Measurements from ENCODE around the gene DDX39B.
A peak's percentile ranks its signal among the peaks of the same experiment; 100 is the strongest.
"Not testable (repeated sequence)": the region's sequence is repeated elsewhere in the genome, so short reads cannot be mapped to it uniquely, and the experiment has no call there.

The DDX39B gene

DNA sequence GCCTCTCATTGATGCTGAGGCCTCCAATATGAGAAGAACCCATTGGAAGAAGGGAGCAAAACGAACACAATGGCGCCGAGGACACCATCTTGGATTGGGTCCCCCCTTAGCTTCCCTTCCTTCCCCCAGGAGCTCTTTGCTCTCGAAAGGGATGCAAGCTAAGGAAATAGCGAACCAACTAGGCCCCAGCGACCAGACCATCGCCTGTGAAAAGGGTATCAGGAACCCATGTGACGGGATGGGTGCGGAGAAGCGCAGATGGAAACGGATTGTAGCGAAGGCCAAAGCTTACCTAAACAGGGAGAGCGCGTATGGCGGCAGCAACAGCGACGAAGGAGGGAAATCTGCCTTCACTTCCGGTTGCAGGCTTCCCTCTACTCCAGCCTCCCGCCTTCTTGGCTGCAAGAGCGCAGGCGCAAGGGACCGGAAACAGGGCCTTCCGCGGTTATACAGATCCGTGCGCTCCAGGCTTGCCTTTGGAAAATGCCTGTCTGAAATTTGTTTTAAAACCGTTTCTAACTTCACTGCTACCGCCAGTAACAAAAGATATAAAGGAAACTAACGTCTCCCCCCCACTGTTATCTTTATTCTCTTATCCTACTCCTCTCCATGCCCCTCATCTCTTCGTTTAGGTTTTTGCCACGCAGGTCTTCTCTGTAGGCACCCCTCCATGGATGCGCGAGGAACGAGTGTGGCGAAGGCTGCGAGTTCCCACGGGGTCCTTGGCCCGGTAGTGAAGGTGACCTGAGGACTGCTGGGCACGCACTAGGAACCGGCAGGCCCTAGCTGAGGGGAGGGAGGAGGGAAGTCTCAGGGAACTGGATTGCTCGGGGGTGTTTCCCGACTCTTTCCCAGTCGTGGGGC, at the start of gene DDX39B:
TSS of gene DDX39B (minus strand) at position 346 of the 864 bp plus-strand sequence. CDS start 1,471 bp downstream, outside the sequence.
- peak; percentile 82 for DNase-seq (ENCODE audit: low read depth)

DNA sequence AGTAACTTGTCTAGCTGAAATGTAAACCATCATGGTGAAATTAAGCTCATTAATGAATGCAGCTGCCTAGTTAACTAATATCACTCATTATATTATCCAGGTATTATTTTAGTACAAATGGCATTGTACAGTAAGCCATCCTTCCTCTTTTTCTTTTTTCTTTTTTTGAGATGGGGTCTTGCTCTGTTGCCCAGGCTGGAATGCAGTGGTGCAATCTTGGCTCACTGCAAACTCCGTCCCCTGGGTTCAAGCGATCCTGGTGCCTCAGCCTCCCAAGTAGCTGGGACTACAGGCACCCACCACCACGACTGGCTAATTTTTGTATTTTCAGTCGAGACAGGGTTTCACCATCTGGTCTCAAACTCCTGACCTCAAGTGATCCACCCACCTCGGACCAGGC, 48.9 kb upstream of the DDX39B start:
- DNase-seq (ENCODE audit: low read depth), result not testable (repeated sequence)

DNA sequence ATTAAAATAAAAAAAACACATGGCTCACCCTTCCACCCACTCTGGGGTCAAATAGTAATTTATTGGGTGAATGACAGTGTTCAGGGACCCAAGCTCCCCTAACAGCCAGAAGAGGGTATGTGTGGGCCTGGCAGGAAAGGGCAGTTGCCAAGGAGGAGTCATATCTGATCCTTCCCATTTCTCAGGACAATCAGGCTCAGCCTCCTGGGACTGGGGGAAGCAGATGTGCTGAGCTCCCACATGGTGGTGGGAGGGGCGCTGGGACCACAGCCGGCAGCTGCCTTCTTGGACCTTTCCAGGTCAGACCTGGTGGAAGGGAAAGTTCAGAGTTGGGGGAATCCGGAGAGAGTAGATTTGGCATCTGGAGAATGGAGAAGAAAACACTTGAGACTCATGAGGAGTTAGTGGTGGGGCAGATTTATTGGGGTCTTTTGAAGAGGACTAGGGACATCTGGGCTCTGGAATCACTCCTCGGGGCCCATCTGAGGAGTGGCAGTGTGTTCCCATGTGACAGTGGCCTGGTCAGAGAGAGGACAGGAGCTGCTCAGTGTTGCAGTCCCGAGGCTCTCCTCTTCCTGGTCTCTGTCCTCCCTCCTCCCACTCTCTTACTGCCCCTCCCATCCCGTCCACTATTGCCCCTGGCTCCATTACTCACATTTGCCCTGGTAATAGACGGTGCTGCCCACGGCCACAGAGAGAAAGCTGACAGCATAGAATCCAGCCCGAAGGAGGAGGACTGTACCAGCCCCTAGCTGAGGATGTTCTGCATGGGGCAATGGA, 47.3 kb upstream of the DDX39B start:
- no peak for DNase-seq (ENCODE audit: low read depth)

DNA sequence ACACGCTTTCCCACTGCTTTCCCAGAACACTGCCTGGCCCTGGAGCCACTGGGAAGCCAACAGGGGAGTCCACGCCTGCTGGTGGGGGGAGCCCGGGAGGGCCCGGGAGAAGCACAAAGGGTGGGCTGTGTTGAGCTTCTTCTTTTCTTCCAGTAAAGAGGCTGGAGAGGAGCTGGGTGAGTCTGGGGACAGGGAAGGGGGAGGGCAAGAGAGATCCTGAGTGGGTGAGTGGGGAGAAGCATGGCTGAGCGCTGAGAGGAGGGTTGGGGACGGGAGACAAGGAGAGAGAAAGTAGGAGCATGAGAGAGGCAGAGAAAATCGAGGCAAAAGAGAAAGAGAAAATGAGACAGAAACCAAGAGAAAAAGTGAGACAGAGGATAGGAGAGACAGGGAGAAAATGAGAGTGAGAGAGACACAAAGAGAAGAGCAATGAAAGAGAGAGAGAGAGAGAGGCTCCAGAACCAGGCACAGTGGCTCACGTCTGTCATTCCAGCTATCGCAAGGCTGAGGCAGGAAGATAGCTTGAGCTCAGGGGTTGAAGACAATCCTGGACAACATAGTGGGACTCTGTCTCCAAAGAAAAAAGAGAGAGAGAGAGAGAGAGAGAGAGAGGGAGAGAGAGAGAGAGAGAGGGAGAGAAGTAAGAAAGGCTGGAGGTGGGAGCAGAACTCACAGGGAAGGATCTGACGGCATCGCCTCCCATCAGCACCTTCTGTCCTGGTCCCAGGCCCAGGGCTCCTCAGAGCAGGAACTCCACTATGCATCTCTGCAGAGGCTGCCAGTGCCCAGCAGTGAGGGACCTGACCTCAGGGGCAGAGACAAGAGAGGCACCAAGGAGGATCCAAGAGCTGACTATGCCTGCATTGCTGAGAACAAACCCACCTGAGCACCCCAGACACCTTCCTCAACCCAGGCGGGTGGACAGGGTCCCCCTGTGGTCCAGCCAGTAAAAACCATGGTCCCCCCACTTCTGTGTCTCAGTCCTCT, 46.3 kb upstream of the DDX39B start:
- DNase-seq (ENCODE audit: low read depth), result no peak

DNA sequence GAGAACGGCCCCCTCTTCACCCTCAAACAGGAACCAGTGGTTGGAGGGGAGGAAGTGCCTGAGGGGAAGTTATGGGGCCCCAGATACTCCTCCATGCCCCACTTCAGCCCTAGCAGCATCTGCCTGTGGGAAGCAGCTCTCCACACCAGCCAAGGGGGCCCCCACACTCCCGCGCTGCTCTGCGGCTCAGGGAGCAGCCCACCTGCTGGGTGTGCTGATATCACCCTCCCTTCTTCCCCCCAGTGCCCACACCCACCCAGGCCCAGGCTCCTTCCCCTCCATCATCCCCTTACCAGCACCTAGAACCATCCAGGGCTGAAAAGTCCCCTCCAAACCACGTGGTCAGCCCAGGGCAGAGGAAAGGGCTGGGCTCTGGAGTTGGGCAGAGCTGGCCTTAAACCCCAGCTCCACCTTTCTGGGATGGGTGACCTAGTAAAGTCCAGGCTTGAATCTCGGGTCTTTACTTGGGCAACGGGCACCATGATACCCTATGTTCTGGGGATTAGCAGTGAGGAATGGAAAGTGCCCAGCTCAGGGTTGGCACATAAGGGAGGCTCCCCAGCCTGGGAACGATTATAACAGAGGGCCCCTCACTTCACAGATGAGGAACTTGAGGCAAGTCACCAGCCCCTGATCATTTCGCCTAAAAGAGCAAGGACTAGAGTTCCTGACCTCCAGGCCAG, 44.9 kb upstream of the DDX39B start:
- no peak for DNase-seq (ENCODE audit: low read depth)

DNA sequence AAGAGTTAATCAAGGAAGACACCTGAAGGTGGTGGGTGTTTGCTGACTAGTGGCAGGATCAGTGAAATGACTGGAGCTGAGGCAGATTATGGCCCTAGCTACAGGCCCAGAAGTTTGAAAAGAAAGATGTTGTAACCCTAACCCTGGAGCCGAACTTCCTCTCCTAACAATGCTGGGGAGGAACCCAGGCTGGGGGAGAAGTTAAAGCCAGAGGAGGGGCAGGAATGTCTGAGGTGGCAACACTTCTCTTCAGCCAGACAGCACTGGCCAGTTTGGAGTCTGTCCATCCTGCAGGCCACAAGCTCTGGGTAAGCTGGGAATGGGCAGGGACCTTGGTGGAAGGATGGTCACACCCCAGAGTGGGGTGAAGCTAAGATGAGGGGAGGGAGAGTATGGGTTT, 44.2 kb upstream of the DDX39B start, which contains the start of gene LST1:
TSS of gene LST1 (plus strand) at position 270 of the 400 bp plus-strand sequence. CDS start 1,023 bp downstream, outside the sequence.
- no peak for DNase-seq (ENCODE audit: low read depth)

DNA sequence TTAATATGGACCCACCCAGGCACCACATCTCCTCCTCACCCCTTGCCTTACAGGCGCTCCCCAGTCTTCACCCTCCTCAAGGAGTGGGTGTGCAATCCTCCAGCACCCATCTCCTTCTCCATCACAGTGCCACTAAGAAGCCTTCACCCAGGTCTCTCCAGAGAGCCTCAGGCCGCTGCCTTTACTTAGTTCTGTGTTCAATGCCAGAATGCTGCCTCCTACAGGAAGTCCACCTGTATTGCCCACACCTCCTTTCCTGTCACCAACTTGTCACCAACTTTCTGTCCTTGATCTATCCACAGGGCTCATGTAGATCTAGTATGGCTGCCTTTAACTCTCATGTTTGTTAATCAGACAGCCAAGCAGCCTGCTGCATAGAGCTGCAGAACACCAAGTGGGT, 43.7 kb upstream of the DDX39B start:
- DNase-seq (ENCODE audit: low read depth), result no peak

DNA sequence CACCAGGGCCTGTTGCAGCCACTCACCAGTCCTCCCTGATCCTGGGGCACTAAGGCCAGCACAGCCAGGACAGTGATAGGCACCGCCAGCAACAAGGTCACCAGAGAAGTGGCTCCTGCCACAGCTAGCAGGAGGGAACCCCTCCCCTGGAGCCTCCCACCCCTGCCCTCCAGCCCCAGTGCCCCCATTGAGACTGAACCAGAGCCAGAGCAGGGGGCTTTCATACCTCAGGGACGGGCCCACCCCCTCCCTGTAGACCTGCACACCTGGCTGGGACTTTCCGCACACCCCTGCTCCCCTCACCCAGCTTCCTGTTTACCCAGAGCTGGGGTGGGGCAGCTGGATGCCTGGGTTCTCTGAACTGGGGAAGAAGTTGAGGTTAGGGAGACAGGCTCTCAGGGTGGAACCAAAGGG, 40.4 kb upstream of the DDX39B start, which contains the start of gene LTB:
TSS of gene LTB (minus strand) at position 195 of the 414 bp plus-strand sequence. CDS start at position 188, 7 bp downstream.
- DNase-seq (ENCODE audit: low read depth), result no peak

DNA sequence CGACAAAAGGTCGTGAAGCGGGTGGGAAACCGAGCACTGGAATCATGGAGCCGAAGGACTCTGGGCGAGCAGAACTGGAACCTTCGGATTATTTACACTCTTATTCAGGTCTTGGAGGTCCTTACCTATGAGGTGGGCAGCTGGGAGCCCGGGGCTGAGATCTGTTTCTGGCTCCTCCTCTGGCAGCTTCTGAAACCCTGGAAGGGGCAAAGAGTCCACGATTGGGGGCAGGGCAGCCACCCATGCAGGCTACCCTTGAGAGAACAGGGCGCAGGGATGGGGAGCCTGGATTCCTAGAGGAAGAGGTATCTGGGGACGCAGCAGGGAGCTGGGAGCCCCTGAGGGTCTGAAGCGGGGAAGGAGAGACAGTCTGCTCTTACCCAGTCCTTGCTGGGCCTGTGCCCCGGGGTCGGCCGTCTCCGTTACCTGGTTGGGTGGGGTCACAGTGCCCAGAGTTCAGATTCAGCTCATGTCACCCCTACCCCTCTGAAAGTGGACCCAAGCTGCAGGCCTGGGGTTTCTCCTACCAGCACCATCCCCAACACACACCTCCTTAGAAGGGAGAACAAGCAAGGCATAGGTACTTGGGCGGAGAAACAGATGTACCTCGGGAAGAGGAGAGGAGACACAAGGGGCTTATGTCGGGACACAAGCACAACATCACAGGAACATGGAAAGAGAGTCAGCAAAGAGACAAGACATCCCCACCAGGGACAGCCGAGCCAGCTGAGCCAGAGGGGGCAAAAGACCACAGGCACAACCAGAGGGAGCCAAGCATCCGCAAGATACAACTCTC, 39.8 kb upstream of the DDX39B start:
- no peak for DNase-seq (ENCODE audit: low read depth)

DNA sequence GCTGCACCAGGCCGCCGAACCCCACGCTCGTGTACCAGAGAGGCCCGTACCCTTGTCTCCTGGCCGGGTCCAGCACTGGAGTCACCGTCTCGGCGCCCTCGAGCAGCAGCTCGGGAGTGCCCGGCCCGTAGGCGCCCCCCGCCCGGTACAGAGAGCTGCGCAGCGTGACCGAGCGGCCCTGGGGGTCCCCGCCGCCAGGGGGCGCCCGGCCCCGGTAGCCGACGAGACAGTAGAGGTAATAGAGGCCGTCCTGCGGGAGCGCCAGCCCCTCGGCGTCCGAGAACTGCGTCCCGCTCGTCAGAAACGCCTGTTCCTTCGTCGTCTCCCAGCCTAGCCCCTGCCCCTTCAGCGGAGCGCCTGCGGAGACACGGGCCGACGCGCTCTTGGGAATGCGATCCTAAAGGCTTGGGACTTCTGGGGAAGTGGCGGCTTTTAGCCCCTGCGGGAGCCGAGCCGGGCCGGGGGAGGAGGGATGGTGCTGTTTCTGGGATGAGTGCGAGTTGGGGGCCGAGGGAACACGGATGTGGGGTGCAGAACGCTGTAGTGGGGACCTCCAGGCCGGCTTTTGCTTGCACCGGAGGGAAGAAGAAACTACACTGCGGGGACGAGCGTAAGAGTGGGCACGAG, 39.1 kb upstream of the DDX39B start:
- no peak for DNase-seq (ENCODE audit: low read depth)

DNA sequence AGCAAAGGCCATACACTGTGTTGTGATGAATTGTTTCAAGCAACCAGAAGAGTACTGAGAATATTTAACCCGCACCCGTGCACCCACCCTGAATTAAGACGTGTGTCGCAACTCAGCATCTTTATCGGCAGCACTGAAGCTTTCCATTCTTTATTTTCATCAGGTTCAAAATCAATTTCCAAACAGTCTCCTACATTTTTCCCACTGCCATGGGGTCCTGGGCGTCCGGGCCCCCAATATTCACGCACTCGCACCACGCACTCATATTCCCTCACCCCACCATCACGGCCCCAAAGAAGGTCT, 38.6 kb upstream of the DDX39B start:
- DNase-seq (ENCODE audit: low read depth), result no peak

DNA sequence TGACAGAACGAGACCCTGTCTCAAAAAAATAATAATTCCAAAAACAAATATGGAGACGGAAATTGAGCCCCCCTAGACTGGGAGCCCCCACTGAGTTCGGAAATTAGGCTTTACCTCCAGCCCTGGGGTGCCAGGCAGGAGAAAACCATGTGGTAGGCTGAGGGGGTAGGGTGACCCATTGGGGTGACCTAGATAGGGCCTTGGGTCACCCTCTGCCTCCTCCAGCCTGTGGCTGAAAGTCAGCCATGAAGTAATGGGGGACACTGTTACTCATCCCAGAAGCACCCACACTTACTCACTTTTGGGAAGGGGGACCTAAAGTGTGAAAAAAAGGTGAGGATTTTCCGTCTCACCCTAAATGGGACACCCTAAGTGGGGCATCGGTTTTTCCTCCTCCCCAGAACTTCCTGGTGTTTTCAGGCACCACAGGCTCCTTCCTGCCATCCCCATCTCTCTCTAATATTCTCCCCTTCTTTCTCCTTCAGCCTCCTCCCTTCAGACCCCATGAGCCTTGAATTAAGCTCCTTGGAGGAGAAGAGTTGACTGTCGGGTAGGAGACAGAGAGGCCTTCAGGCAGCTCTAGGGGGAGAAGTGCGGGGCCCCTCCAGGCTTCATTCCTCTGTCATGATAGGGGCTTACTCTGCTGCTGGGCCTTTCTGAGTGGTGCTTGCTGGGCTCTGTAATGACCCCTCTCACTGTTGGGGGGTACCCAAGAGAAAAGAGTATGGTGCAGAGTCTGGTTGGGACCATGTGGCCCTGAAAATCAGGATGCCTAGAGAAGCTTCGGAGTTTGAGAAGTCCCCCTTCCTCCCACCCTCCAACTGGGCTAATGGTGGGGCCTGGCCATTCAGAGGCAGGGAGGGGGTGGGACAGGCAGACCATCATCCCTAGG, 38.0 kb upstream of the DDX39B start:
- no peak for DNase-seq (ENCODE audit: low read depth)

DNA sequence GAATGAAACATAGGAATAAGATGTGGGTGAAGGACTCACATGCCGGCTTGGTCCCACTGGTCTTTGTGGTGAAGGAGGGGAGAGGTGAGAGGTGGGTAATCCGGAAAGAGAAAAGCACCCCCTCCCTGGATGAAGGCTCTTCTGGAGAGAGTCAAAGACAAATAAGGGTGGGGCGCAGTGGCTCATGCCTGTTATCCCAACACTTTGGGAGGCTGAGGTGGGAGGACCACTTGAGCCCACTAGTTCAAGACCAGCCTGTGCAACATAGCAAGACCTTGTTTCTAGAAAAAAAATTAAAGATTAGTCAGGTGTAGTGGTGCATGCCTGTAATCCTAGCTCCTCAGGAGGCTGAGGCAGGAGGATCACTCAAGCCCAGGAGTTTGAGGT, 37.3 kb upstream of the DDX39B start:
- no peak for DNase-seq (ENCODE audit: low read depth)

DNA sequence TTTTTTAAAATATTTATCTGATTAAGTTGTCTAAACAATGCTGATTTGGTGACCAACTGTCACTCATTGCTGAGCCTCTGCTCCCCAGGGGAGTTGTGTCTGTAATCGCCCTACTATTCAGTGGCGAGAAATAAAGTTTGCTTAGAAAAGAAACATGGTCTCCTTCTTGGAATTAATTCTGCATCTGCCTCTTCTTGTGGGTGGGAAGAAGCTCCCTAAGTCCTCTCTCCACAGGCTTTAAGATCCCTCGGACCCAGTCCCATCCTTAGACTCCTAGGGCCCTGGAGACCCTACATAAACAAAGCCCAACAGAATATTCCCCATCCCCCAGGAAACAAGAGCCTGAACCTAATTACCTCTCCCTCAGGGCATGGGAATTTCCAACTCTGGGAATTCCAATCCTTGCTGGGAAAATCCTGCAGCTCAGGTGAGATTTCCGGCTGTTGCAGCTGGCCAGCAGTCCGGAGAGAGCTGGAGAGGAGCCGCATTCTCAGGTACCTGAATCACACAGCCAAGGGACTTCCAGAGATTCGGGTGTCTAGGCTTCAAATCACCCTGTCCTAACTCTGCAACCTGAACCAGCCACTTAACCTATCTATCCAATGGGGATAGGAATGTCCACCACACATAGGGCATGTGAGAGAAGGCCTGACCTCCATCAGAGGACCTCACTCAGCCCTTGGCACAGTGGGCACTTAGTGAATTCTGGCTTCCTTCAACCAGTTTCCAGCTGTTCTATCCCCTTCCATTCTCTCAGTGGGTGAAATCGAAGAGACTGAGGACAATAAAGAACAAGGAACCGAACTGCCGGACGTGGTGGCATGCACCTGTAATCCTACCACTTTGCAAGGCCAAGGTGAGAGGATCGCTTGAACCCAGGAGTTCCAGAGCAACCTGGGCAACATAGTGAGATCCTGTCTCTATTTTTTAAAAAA, 36.6 kb upstream of the DDX39B start:
- DNase-seq (ENCODE audit: low read depth), result no peak

DNA sequence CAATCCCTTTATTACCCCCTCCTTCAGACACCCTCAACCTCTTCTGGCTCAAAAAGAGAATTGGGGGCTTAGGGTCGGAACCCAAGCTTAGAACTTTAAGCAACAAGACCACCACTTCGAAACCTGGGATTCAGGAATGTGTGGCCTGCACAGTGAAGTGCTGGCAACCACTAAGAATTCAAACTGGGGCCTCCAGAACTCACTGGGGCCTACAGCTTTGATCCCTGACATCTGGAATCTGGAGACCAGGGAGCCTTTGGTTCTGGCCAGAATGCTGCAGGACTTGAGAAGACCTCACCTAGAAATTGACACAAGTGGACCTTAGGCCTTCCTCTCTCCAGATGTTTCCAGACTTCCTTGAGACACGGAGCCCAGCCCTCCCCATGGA, 35.8 kb upstream of the DDX39B start:
- no peak for DNase-seq (ENCODE audit: low read depth)

DNA sequence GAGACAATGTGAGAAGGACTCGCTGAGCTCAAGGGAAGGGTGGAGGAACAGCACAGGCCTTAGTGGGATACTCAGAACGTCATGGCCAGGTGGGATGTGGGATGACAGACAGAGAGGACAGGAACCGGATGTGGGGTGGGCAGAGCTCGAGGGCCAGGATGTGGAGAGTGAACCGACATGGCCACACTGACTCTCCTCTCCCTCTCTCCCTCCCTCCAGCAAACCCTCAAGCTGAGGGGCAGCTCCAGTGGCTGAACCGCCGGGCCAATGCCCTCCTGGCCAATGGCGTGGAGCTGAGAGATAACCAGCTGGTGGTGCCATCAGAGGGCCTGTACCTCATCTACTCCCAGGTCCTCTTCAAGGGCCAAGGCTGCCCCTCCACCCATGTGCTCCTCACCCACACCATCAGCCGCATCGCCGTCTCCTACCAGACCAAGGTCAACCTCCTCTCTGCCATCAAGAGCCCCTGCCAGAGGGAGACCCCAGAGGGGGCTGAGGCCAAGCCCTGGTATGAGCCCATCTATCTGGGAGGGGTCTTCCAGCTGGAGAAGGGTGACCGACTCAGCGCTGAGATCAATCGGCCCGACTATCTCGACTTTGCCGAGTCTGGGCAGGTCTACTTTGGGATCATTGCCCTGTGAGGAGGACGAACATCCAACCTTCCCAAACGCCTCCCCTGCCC, 35.2 kb upstream of the DDX39B start:
- no peak for DNase-seq (ENCODE audit: low read depth)

DNA sequence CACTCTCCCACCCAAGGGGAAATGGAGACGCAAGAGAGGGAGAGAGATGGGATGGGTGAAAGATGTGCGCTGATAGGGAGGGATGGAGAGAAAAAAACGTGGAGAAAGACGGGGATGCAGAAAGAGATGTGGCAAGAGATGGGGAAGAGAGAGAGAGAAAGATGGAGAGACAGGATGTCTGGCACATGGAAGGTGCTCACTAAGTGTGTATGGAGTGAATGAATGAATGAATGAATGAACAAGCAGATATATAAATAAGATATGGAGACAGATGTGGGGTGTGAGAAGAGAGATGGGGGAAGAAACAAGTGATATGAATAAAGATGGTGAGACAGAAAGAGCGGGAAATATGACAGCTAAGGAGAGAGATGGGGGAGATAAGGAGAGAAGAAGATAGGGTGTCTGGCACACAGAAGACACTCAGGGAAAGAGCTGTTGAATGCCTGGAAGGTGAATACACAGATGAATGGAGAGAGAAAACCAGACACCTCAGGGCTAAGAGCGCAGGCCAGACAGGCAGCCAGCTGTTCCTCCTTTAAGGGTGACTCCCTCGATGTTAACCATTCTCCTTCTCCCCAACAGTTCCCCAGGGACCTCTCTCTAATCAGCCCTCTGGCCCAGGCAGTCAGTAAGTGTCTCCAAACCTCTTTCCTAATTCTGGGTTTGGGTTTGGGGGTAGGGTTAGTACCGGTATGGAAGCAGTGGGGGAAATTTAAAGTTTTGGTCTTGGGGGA, 34.3 kb upstream of the DDX39B start:
- DNase-seq (ENCODE audit: low read depth), result no peak
